NCI-H345 treated with DMSO at 0.1 percent for 48 hours (cell line): ENCODE measurements around the gene PPIA.
"Not testable (repeated sequence)": the region's sequence is repeated elsewhere in the genome, so short reads cannot be mapped to it uniquely, and the experiment has no call there.

Experiments
- DNase-seq: peaks from one replicate; lab custom pipeline; 2025; ENCODE audit not compliant: unreplicated experiment; lab: John Stamatoyannopoulos, UW

PPIA gene

DNA sequence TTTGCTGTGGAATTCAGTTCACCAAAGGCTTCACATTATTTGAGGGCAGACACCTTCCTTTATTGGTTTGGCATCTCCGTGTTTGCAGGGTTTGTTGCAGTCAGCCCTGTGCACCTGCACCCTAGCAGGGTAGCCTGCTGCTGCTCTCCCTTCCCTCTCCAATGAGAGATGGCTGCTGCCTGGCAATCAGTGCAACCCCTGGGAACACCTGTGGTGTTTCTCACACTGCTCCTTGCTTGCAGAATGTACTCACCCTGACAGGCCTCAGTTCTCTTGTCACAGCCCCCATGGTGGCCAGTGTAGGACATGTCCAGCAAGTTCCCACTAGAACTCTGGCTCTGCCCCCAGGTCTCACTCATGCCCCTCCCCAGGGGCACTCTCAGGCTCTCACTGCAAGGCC, 12.1 kb upstream of the PPIA start:
- no peak for DNase-seq

DNA sequence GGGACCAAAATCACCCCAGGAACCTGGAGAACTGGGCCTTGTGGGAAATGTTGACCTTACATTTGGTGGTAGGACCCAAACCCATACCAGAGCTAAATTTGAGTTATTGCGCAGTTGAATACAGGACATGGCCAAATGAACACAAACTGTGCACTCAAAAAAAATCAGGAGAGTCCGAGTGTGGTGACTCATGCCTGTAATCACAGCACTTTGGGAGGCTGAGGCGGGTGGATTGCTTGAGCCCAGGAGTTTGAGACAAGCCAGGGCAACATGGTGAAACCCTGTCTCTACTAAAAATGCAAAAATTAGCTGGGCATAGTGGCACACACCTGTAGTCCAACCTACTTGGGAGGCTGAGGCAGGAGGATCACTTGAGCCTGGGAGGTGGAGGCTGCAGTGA, 11.3 kb upstream of the PPIA start:
- DNase-seq, result not testable (repeated sequence)

DNA sequence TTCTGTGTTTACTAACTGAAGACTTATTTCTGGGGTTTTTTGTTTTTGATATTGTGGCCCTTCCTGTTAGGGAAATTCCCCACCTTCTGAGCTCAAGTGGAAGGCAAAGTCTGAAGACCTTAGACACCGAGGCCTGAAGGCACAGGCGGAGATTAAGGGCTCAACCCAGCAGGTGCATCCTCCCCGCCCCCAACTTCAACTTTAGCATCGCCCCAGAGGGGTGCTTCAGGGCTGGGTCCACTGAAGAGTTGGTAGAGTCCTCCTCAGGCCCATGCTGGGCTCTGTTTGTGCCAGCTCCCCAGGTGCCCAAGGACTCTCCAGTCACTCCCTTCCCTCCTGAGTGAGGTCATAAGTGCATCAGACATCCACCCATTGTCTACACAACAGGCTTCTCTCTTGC, 9.4 kb upstream of the PPIA start:
- no peak for DNase-seq

DNA sequence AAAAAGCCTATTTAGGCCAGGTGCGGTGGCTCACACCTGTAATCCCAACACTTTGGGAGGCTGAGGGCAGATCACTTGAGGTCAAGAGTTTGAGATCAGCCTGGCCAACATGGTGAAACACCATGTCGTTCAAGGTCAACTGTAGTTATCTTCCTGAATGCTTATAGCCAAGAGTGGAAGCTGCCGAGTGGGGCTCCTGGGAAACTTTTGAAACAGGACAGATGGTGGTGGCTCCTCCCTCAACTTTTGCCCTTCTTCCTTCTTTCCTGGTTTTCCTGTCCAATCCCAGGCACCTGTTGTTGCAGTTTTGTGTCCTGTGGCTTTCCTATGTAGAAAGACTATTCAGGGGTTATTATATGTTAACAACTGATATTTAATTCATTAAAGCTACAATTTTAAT, 8.7 kb upstream of the PPIA start:
- DNase-seq, result no peak

DNA sequence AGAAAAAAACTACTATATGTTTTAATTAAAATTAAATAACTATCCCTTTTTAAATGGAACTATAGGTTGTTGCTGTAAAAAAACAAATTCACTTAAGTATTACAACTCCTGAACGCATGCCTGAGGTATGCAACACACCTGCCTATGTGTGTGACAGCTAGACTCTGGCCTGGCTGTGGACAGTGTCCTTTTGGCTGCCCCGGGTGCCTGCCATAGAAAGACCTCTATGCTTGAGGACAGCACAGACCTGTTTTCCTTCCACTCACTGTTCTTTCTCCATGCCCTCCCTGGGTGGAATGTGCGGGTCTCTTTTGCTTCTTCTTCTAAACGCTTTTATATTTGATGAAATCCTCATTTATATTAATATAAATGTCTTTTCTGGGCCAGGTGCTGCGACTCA, 6.5 kb upstream of the PPIA start:
- no peak for DNase-seq

DNA sequence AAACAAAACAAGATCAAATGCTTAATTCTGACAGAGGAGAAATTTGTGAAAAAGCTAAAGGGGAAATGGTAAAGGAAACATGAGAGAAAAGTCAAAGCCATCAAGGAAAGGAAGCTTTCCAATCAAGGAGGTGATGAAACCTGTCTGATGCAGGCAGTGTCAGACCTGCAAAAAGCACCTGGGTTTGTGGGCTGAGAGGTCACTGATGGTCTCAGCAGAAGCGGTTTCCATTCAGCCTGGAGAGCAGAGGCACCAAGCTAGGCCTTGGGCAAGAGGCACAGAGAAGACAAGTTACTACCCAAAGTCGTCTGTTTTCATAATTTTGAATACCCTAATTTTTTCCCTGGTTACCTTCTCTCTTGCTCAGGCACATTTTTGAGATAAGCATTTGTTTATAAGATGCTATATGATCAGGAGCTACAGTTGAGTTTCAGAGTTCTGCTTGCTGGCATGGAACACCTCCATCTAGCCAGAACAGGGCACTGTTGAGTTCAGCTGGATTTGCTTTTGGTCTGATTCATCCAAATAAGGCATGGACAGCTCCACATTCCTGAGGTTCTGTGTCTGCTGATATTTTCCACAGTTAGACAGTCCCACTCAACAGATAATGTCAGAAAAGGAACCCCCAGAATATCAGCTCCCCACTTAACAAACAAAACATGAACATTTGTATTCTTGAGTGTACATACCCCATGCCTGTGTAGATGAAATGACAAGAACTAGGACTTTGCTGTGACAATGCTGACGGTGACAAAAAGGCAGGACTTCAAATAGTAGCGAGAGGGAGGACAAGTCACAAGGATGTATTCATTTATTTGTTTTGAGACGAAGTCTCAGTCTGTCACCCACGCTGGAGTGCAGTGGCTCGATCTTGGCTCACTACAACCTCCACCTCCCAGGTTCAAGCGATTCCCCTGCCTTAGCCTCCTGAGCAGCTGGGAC, 4.9 kb upstream of the PPIA start:
- no peak for DNase-seq

DNA sequence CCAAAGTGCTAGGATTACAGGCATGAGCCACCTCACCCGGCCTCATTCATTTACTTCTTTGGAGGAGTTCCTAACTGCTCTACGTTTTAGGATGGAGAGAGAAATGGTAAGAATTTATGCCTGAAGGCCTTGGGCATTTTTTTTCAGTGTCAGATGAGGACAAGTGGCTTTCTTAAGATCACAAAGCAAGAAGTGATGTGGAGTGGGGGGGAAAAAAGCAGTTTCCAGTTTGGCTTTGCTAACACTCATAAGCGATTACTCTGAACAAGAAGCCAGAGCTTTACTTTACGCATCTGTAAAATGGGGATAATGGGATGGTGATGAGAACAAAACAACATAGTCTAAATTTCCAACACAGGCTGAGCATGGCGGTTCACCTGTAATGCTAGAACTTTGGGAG, 2.6 kb upstream of the PPIA start:
- no peak for DNase-seq

DNA sequence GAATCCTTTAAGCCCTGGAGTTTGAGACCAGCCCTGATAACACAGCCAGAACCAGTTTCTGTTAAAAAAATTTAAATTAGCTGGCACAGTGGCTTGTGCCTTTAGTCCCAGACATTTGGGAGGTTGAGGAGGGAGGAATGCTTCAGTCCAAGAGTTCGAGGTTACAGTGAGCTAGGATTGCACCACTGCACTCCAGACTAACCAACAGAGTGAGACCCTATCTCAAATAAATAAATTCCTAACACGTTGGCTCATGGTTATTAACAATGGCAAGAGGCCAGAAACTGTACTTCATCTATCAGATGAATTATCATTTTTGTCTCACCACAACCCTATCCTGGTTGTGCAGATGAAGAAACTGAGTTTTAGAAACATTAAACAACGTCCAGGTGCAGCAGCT, 2.1 kb upstream of the PPIA start:
- DNase-seq, result no peak

DNA sequence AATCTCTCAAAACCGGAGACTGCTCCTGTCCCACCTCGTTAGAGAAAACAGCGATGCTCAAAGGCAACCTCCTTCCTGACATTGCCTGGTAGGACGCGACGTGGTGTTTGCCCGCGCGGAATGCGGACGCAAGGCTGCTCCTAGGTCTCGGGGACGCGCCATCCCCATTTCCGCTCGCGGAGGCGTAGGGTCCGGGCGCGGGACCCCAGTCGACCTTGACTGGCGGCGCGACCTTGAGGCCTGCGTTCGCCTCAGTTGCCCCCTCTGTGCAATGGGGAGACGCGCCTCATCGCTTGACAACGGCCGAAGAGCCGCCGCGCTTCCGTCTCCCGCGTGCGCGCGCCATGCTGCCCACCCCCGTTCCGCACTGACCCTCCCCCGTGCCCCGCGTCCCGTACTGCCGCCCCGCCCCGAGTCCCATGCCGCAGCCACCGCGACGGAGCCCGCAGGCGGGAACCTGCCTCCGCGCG, 412 bp upstream of the PPIA start:
- DNase-seq, result no peak

DNA sequence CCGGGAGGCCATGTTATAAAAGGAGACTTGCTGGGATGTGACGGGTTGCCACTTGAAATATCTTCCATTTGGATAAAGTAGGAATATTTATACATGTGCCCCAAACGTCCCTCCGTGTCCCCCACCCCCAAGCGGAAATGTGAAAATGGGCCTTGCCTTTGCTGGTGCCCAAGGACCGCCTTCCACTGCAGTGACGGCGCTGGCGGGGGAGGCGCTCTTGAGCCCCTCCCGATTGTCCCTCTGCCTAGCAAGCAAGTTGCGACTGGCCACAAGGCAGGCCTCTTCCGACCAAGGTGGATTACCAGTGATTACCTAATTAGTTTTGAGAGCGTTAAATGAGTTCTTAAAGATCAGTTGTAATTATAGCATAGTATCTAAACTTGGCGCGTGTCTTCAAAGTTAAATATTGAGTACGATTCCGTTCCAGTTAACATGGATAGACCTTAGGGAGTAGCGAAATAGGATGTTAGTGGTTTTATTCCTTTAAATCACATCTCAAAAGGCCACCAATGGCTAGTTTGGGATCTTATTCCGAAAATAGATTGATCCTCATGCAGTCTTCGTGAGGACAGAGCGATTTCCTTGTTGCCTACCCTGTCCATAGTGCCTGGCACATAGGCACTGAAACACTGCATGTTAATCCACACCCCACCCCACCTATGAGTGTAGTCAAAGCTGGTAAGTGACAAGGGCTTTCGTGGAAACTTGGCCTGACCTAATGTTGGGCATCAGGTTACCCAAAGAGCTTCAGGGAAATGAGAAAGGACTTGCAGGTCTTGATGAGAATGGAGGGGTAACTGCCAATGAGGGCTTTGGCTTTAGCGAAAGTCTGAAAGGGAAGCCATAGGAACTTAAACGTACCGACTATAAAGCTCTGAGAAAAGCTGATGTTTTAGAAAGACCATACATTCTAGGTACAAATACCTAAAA, 1.1 kb downstream of the PPIA start:
- peak; percentile 59 for DNase-seq

DNA sequence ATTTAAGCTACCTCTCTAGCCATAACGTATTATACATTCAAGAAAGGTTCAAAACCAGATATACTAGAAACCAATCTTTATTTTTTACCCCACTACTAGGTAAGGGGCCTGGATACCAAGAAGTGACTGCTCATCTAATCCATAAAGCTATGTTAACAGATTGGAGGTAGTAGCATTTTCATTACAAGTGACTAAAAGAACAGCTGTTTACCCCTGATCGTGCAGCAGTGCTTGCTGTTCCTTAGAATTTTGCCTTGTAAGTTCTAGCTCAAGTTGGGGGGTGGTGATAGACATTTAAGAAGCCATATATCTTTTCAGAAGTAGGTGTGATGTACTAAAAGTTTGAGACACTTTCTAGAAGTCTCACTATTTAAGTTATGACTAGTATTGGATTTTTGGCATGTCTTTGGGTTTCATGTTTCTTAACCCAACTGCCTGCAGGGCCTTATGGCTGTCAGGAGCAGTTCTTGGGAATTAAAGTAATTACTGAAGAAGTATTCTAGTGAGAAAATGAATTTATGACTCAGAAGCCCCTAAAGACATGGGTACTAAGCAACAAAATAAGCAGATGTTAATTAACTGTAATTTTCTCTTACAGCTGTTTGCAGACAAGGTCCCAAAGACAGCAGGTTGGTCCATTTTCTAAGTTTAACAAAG, 2.3 kb downstream of the PPIA start:
- DNase-seq, result no peak

DNA sequence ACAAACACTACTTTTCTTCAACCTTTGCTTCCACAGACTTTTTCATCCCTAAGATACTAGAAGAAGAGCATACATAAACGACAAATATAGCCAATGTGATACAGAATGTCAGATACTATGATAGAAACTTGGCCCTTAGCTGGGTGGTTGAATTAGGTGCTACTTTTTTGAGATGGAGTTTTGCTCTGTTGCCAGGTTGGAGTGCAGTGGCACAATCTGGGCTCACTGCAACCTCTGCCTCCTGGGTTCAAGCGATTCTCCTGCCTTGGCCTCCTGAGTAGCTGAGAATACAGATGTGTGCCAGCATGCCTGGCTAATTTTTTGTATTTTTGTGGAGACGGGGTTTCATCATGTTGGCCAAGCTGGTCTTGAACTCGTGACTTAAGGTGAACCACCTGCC, 3.5 kb downstream of the PPIA start:
- DNase-seq, result no peak

DNA sequence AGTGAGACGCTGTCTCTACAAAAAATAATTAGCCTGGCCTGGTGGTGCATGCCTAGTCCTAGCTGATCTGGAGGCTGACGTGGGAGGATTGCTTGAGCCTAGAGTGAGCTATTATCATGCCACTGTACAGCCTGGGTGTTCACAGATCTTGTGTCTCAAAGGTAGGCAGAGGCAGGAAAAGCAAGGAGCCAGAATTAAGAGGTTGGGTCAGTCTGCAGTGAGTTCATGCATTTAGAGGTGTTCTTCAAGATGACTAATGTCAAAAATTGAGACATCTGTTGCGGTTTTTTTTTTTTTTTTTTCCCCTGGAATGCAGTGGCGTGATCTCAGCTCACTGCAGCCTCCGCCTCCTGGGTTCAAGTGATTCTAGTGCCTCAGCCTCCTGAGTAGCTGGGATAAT, 5.4 kb downstream of the PPIA start:
- DNase-seq, result no peak

DNA sequence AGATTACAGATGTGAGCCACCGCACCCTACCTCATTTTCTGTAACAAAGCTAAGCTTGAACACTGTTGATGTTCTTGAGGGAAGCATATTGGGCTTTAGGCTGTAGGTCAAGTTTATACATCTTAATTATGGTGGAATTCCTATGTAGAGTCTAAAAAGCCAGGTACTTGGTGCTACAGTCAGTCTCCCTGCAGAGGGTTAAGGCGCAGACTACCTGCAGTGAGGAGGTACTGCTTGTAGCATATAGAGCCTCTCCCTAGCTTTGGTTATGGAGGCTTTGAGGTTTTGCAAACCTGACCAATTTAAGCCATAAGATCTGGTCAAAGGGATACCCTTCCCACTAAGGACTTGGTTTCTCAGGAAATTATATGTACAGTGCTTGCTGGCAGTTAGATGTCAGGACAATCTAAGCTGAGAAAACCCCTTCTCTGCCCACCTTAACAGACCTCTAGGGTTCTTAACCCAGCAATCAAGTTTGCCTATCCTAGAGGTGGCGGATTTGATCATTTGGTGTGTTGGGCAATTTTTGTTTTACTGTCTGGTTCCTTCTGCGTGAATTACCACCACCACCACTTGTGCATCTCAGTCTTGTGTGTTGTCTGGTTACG, 6.0 kb downstream of the PPIA start:
- no peak for DNase-seq

DNA sequence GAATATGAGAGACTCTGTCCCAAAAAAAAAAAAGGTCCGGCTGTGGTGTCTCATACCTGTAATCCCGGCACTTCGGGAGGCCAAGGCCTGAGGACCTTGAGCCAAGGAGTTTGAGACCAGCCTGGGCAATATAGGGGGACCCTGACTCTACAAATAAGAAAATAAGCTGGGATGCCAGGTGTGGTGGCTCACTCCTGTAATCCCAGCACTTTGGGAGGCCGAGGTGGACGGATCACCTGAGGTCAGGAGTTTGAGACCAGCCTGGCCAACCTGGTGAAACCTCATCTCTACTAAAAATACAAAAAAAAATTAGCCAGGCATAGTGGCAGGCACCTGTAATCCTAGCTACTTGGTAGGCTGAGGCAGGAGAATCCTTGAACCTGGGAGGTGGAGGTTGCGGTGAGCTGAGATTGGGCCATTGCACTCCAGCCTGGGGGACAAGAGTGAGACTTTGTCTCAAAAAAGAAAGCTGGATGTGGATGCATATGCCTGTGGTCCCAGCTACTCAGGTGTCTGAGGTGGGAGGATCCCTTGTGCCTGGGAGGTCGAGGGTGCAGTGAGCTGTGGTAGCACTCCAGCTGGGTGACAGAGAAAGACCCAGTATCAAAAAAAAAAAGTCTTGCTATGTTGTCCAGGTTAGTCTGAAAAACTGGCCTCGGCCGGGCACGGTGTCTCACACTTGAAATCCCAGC, 7.5 kb downstream of the PPIA start:
- not testable (repeated sequence) for DNase-seq

DNA sequence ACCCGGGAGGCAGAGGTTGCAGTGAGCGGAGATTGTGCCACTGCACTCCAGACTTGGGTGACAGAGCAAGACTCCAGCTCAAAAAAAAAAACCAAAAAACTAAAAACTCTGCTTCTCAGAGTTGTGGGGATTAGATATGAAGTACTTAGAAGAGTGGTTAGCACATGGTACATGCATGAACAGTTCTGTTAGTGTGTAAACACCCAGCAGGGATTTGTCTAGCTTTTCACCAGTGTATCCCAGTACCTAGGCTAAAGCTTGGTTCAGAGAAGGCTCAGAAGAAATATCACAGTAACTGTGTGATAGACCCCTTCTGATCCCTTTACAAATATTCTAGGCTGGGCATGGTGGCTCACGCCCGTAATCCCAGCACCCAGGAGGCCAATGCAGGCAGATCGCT, 9.5 kb downstream of the PPIA start:
- DNase-seq, result no peak

DNA sequence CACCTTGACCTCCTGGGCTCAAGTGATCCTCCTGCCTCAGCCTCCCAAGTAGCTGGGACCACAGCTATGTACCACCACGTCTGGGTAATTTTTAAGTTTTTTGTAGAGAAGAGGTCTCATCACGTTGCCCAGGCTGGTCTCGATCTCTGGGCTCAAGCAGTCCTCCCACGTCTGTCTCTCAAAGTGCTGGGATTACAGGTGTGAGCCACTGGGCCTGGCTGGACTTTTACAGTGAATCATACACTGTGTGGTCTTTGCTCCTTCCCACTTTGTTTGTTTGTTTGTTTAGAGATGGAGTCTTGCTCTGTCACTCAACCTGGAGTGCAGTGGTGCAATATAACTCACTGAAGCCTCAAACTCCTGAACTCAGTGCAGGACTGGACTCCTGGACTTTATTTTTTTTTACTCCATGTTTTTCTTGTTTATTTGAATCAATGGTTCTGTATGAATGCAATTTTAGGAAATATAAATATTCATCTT, 12.5 kb downstream of the PPIA start:
- DNase-seq, result no peak

DNA sequence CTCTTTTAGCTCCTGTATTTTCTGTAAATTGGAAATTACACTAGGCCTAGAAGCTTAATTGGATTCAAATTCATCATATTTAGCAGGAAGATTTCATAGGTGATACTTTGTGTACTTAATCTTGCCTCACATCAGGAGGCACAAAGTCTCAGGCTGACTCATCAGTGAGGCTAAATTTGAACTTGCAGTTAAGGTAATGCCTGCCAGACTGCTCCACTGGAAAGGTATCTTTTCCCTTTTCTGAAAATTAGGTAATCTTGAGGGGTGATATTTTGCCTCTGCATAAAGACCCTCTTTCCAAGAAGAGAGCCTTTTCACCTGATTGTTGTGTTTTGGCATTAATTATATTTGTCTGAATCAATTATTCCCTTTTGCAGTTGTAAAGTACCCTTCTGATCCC, 14.6 kb downstream of the PPIA start:
- DNase-seq, result no peak

DNA sequence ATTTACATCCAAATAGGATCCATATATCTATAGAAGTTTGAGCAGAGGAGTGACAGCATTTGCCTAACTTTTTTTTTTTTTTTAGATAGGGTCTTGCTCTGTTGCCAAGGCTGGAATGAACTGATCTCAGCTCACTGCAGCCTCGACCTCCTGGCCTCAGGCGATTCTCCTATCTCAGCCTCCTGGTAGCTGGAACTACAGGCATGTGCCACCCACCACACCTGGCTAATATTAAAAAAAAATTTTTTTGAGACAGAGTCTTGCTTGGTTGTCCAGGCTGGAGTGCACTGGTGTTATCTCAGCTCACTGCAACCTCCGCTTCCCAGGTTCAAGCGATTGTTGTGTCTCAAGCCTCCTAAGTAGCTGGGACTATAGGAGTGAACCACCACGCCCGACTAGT, 15.1 kb downstream of the PPIA start:
- no peak for DNase-seq

DNA sequence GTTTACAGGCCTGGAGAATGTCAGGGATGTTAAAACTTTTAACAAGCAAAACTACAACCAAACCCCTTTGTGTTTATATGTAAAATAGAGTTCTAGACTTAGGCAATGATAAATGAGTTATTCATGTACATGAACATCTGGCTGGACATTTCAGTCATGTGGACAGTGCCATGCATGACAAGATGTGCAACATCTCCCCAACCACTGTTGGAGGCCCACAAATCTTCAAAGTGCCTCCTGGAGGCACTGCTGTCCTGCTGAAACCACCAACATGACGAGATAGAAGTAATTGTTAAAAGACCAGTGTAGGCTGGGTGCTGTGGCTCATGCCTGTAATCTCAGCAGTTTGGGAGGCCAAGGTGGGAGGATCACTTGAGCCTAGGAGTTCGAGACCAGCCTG, 18.4 kb downstream of the PPIA start:
- no peak for DNase-seq
